ENCODE data around the gene R3HDML. TPM values are rescaled to one million over a fixed set of nuclear protein-coding genes. Genes with fewer than 3 reads are reported as not detected.

The R3HDML gene
- total RNA-seq, 4 donors from 2014 or later = not detected

- WGBS = 92% methylated on average over 6 of the region's 6 CpGs
- Histone ChIP-seq H3K36me3 (no peaks in the 10 kb centered on the region), H3K4me1 (peaks cover 0 to 5% (median 2%) of the 10 kb centered on the region in 4 donors), H3K27me3 (peaks cover 0 to 45% (median 0%) of the 10 kb centered on the region in 4 donors), H3K27ac (replicated peaks in 1 of 4) (no peak overlapping the region), H3K9me3 (no peaks in the 10 kb centered on the region), H3K4me3 (no peak overlapping the region)
- intact Hi-C loops (cut with DNase I) = no loop called here
- TF ChIP-seq POLR2AphosphoS5 (IDR thresholded peaks at IDR 0.05) = no peak
- no peak for TF ChIP-seq POLR2A (IDR thresholded peaks at IDR 0.05; ENCODE audit: low read depth)
- no peak for DNase-seq (ENCODE audit: extremely low spot score)
These were observed 18.2 kb downstream of the R3HDML start for GRCh38 chr20:44354979-44355497.

GRCh38 chr20:44355498-44356352 is 18.9 kb downstream of the R3HDML start, which contains the start of gene HNF4A:
Gene HNF4A, plus strand, starts transcription at chr20:44355699. Its CDS starts 106 bp downstream, at chr20:44355805.
- no peak for TF ChIP-seq CTCF (IDR thresholded peaks at IDR 0.05)
- no peak for TF ChIP-seq POLR2AphosphoS5 (IDR thresholded peaks at IDR 0.05)
- TF ChIP-seq POLR2A (IDR thresholded peaks at IDR 0.05; ENCODE audit: low read depth) = no peak
- TF ChIP-seq EP300 (IDR thresholded peaks at IDR 0.05) = no peak
- WGBS = 88% methylated on average over 27 of the region's 40 CpGs
- Histone ChIP-seq H3K27ac (replicated peaks in 1 of 4) (no peak within 1 kb of the TSS), H3K4me3 (no peak within 1 kb of the TSS), H3K9me3 (no peaks in the 10 kb centered on the region), H3K4me1 (peaks cover 0 to 5% (median 2%) of the 10 kb centered on the region in 4 donors), H3K27me3 (peaks cover 0 to 45% (median 0%) of the 10 kb centered on the region in 4 donors), H3K36me3 (no peaks in the 10 kb centered on the region)
- intact Hi-C loops (cut with DNase I) = no loop called here
- no peak for DNase-seq (ENCODE audit: extremely low spot score)

GRCh38 chr20:44356353-44356723 is 19.5 kb downstream of the R3HDML start:
- intact Hi-C loops (cut with DNase I) = no loop called here
- Histone ChIP-seq H3K27me3 (peaks cover 0 to 45% (median 0%) of the 10 kb centered on the region in 4 donors), H3K36me3 (no peaks in the 10 kb centered on the region), H3K9me3 (no peaks in the 10 kb centered on the region), H3K4me1 (peaks cover 0 to 5% (median 2%) of the 10 kb centered on the region in 4 donors), H3K4me3 (no peak overlapping the region), H3K27ac (replicated peaks in 1 of 4) (no peak overlapping the region)
- DNase-seq (ENCODE audit: extremely low spot score) = no peak
- WGBS = 73% methylated on average over 14 of the region's 14 CpGs
- TF ChIP-seq CTCF (IDR thresholded peaks at IDR 0.05) (no peak), EP300 (IDR thresholded peaks at IDR 0.05) (no peak), POLR2A (IDR thresholded peaks at IDR 0.05; ENCODE audit: low read depth) (no peak), POLR2AphosphoS5 (IDR thresholded peaks at IDR 0.05) (no peak)

GRCh38 chr20:44357020-44357419 is 20.2 kb downstream of the R3HDML start:
- intact Hi-C loops (cut with DNase I) = no loop called here
- peaks cover 0 to 5% (median 2%) of the 10 kb centered on the region in 4 donors for H3K4me1 ChIP-seq
- no peak overlapping the region for H3K27ac ChIP-seq (replicated peaks in 1 of 4)
- WGBS = 57% methylated on average over 2 of the region's 2 CpGs
- no peak for DNase-seq (ENCODE audit: extremely low spot score)
- no peak overlapping the region for H3K4me3 ChIP-seq
- TF ChIP-seq POLR2A (IDR thresholded peaks at IDR 0.05; ENCODE audit: low read depth) (no peak), CTCF (IDR thresholded peaks at IDR 0.05) (no peak)
- H3K27me3 ChIP-seq = peaks cover 0 to 45% (median 0%) of the 10 kb centered on the region in 4 donors
- no peaks in the 10 kb centered on the region for H3K9me3 ChIP-seq
- no peaks in the 10 kb centered on the region for H3K36me3 ChIP-seq

GRCh38 chr20:44357555-44358125 is 20.8 kb downstream of the R3HDML start:
- Histone ChIP-seq H3K9me3 (no peaks in the 10 kb centered on the region), H3K27ac (replicated peaks in 1 of 4) (no peak overlapping the region), H3K4me1 (peaks cover 0 to 5% (median 2%) of the 10 kb centered on the region in 4 donors), H3K4me3 (no peak overlapping the region), H3K27me3 (peaks cover 0 to 42% (median 0%) of the 10 kb centered on the region in 4 donors), H3K36me3 (no peaks in the 10 kb centered on the region)
- DNase-seq (ENCODE audit: extremely low spot score) = no peak
- WGBS = 38% methylated on average over 4 of the region's 4 CpGs
- intact Hi-C loops (cut with DNase I) = no loop called here
- no peak for TF ChIP-seq CTCF (IDR thresholded peaks at IDR 0.05)
- TF ChIP-seq POLR2AphosphoS5 (IDR thresholded peaks at IDR 0.05) = peak in 1 of 2 donors; percentile 27
